GM12873 (cell line): ENCODE data around the gene NECTIN4.

Experiments used
- CTCF ChIP-seq: IDR thresholded peaks from 2 replicates; pipeline ENCODE4 v1.5.1; 2012; ENCODE audit warnings: low read depth, mild to moderate bottlenecking, moderate library complexity, low read length, control low read depth; ENCODE audit not compliant: insufficient read depth; ENCODE audit errors: missing control alignments

The NECTIN4 gene

DNA sequence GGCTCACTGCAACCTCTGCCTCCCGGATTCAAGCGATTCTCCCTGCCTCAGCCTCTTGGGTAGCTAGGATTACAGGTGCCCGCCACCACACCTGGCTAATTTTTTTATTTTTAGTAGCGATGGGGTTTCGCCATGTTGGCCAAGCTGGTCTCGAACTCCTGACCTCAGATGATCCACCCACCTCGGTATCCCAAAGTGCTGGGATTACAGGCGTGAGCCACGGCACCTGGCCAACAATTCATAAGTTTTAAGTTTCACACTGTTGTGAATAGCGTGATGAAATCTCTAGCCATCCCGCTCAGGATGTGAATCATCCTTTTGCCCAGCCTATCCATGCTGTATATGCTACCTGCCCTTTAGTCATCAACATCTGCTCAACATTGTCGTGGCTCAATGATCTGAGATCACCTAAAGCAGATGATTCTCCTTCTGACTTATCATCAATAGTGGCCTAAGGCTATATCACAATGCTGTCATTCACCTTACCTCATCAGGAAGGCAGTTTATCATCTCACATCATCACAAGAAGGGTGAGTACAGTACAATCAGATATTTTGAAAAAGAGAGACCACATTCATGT is 25.9 kb upstream of the NECTIN4 start:
- no peak for TF ChIP-seq CTCF

- TF ChIP-seq CTCF = no peak
These were observed 25.2 kb upstream of the NECTIN4 start for GRCh38 chr1:161114556-161114955.

DNA sequence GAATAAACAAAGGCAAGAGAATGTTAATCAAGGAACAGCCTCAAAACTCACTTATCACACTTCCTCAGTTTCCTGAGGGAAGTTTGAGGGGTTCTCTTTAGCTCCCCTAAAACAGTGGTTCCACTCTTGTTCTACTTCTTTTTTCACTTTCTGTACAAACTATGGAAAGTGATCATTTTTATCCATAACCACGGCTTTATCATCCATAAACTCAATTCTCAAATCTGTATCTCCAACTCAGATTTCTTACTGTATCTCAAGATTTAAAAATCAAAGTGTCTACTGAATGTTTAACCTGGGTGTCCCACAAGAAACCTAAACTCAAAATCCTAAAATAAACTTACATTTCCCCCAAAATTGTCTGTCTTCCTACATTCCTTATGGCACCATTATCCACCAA is 24.6 kb upstream of the NECTIN4 start:
- TF ChIP-seq CTCF = no peak

DNA sequence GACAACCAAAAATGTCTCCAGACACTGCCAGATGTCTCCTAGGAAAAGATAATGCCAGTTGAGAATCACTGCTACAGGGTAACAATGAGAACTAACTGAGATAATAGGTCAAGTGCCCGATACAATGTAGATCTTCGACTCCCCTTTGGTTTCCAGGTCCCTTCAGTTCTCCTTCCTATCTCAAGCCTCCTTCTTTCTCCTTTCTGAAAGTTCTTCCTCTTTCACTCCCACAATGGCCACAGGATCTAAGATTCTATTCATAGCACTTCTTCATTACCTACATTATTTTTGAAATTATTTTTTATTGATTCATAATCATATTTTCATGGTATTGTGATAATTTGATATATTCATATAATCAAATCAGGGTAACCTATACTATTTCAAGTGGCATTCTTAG is 22.2 kb upstream of the NECTIN4 start:
- TF ChIP-seq CTCF = no peak

DNA sequence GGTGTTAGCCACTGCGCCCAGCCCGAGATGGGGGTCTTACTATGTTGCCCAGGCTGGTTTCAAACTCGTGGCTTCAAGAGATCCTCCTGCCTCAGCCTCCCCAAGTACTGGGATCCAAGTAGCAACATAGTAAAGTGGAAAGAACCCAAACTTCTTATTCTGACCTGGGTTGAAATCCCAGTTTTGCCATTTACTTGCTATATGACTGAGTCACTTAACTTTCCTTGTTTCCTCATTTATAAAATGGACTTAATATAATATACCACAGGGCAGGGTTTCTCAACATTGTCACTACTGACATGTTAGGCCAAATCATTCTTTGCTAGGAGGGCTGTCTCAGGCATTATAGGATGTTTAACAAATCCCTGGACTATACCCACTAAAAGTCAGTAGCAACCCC is 21.8 kb upstream of the NECTIN4 start:
- no peak for TF ChIP-seq CTCF

GRCh38 chr1:161106431-161106830 is 17.1 kb upstream of the NECTIN4 start:
- no peak for TF ChIP-seq CTCF

- no peak for TF ChIP-seq CTCF
These were observed 11.2 kb upstream of the NECTIN4 start for GRCh38 chr1:161100556-161100955.
